DND-41 (cell line): ENCODE results near the gene LPAR1.

Experiments used
- CTCF ChIP-seq: IDR thresholded peaks from 2 replicates; pipeline ENCODE4 v1.5.1; 2012; ENCODE audit warnings: borderline replicate concordance, low read length, moderate library complexity, mild to moderate bottlenecking; ENCODE audit not compliant: poor library complexity, severe bottlenecking; ENCODE audit errors: extremely low read depth
- EZH2 ChIP-seq: IDR thresholded peaks from 3 replicates; pipeline ENCODE4 v1.6.1; 2012; ENCODE audit warnings: borderline replicate concordance, low read depth, mild to moderate bottlenecking, moderate library complexity, low read length, inconsistent platforms; ENCODE audit not compliant: severe bottlenecking

- TF ChIP-seq CTCF = no peak
- no peak for TF ChIP-seq EZH2
Observed at GRCh38 chr9:111076042-111076441, 37.8 kb upstream of the LPAR1 start.
